ENCODE data around the gene BTRC.
"Not testable (repeated sequence)": the region's sequence is repeated elsewhere in the genome, so short reads cannot be mapped to it uniquely, and the experiment has no call there.

Gene BTRC

DNA sequence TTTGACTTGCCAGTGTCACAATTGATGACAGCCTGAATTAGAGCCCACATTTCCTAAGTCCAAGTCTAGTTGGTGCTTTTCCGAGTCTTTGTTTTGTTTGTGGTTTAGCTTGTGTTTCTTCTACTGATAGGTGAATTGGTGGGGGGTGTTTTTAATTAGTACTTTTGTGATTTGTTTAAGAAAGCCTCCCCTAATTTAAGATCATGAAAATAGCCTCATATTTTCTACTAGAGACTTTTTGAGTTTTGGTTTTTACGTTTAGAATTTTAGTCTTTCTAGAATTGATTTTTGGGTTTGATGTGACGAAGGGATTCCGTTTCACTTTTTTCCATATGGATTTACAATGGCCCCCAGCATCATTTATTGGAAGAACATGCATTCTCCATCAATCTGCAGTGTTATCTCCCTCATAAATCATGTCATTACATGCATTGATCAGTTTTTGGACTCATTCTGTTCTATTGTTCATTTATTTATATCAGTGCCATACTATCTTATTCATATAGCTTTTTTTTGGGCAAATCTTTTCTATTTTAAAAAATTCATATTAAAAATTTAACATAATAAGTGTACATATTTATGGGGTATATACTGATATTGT lies 32.8 kb downstream of the BTRC start:
- DNase-seq (ENCODE audit: low spot score), result no peak

- DNase-seq (ENCODE audit: low spot score), result no peak
Measured at GRCh38 chr10:101388676-101389276, 34.8 kb downstream of the BTRC start.

- not testable (repeated sequence) for DNase-seq (ENCODE audit: low spot score)
Measured at GRCh38 chr10:101389532-101389931, 35.6 kb downstream of the BTRC start.

GRCh38 chr10:101389986-101390531 lies 36.1 kb downstream of the BTRC start:
- no peak for DNase-seq (ENCODE audit: low spot score)

DNA sequence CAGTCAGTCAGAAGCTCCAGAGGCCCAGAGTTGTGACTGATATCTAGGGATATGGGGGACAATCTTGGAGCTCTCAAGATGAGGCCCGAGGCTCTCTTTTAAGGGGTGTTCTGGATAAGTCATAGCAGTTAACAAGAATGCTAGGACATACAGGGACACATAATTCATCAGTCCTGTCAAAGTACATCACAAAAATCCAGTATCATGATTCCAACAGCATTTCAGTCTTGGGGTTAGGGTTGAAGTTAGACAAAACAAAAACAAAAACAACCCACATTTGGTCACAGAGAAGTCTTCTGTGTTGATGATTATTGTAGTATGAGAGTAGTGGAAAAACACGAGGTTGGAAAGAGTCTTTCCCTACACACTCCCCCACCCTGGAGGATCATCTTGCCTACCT lies 39.4 kb downstream of the BTRC start:
- DNase-seq (ENCODE audit: low spot score), result no peak

GRCh38 chr10:101394524-101395133 lies 40.7 kb downstream of the BTRC start:
- DNase-seq (ENCODE audit: low spot score), result no peak

- DNase-seq (ENCODE audit: low spot score), result no peak
Measured at GRCh38 chr10:101397140-101397539, 43.2 kb downstream of the BTRC start.

GRCh38 chr10:101400585-101400984 lies 46.6 kb downstream of the BTRC start:
- no peak for DNase-seq (ENCODE audit: low spot score)

GRCh38 chr10:101402711-101403110 lies 48.7 kb downstream of the BTRC start:
- DNase-seq (ENCODE audit: low spot score), result no peak

- DNase-seq (ENCODE audit: low spot score), result no peak
Measured at GRCh38 chr10:101403161-101403560, 49.2 kb downstream of the BTRC start.

DNA sequence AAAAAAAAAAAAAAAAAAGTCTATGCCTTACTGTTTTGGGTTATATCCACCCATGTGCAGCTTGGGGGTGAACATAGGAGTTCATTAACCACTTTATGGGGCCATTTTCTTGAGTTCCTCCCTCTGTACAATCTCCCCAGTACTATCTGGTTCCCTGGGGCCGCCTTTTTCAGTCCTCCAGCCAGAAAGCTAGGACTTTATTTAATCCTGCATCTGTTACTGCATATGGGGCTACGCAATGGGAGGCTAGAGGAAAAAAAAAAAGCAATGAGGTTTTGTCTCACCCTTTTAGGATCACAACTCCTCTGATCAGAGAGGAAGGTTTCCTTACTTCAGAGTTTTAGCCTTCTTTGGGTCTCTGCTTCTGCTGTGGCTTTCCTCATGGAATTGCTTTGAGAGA lies 51.0 kb downstream of the BTRC start:
- DNase-seq (ENCODE audit: low spot score), result no peak

- DNase-seq (ENCODE audit: low spot score), result no peak
Measured at GRCh38 chr10:101411598-101411997, 57.6 kb downstream of the BTRC start.

- DNase-seq (ENCODE audit: low spot score), result no peak
Measured at GRCh38 chr10:101414034-101414433, 60.1 kb downstream of the BTRC start.

- DNase-seq (ENCODE audit: low spot score), result no peak
Measured at GRCh38 chr10:101415884-101416283, 61.9 kb downstream of the BTRC start.

- DNase-seq (ENCODE audit: low spot score), result not testable (repeated sequence)
Measured at GRCh38 chr10:101421967-101422366, 68.0 kb downstream of the BTRC start.

DNA sequence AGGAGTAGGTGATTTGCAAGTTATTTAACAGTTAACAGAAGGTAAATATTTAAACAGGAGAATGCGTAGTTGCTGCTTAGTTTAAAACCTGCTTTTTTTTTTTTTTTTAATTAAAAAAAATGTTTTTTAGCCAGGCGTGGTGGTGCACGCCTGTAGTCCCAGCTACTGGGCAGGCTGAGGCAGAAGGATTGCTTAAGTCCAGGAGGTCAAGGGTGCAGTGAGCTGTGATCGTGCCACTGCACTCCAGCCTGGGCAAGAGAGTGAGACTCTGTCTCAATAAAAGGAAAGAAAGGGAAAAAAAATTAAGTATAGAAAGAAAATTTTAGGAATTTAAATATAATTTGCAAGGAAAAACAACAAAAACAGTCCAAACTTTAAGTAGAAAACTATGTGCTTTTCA lies 71.6 kb downstream of the BTRC start:
- DNase-seq (ENCODE audit: low spot score), result no peak

GRCh38 chr10:101428036-101428435 lies 74.1 kb downstream of the BTRC start:
- no peak for DNase-seq (ENCODE audit: low spot score)

GRCh38 chr10:101429423-101429822 lies 75.5 kb downstream of the BTRC start:
- DNase-seq (ENCODE audit: low spot score), result no peak

DNA sequence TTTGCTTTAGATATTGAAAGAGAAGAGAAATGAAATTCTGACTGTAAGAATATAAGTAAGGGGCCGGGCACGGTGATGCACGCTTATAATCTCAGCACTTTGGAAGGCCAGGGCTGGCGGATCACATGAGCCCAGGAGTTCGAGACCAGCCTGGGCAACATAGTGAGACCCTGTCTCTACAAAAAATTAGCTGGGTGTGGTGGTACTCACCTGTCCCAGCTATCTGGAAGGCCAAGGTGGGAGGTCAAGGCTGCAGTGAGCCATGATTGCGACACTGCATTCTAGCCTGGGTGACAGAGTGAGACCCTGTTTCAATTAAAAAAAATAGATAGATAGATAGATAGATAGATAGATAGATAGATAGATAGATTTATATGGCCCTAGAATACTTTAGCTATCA lies 82.3 kb downstream of the BTRC start:
- no peak for DNase-seq (ENCODE audit: low spot score)

DNA sequence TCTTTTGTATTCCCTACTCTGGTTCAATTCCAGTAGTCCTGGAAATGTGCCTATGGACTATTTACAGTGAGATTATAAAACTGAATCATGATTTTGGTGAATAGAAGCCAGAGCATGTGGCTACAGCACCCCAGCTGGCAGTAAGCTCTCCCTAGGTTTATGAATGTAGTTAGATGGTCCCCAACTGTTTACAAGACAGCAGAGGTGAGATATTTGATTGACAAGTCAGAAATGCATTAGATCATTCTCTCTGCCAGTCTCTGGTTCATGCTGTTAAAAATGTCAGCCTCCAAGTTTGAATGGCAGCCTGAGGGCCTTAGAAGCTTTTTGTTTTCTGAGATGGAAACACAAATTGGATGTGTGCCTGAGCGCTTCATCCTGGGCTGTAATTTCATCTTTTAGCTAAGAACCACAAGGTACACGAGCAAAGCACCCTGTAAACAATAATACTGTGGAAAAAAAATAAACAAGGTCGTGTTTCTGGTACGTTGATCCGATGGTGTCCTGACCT lies 85.0 kb downstream of the BTRC start:
- no peak for DNase-seq (ENCODE audit: low spot score)

GRCh38 chr10:101441541-101442455 lies 87.8 kb downstream of the BTRC start:
- DNase-seq (ENCODE audit: low spot score), result peak; percentile 29

DNA sequence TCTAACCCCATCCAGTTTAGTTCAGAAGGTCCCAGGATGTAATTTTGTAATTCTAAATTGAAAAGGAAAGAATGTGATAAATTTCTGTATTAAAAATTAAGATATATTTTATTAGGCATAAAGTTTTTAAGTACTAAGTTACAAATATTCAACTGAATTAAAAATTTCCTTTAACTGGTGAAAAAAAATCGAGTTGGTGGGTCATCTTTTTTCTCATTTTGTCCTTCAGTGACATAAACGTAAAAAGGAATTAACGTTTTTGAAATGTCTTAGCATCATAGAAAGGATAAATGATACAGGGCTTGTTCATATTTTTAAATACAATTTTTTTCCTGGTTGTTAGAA lies 88.5 kb downstream of the BTRC start:
- DNase-seq (ENCODE audit: low spot score), result no peak

All from HuH-7.5 (cell line).